SU-DHL-6 (cell line): Measurements from ENCODE around the gene ARX.

Experiments
- H2AFZ ChIP-seq: fragments of 200-600 bp; sonication (generic); 2 replicates; pipeline ENCODE4 v1.6.1; 2014; ENCODE audit warnings: low read depth, mild to moderate bottlenecking, moderate library complexity, mixed read lengths, antibody characterized with exemption, low read length; ENCODE audit not compliant: severe bottlenecking
- H3F3A ChIP-seq: fragments of 200-600 bp; shearing (Covaris generic); 2 replicates; pipeline ENCODE4 v1.6.0; 2016; ENCODE audit warnings: antibody characterized with exemption, mild to moderate bottlenecking; ENCODE audit not compliant: insufficient read depth
- H3K27ac ChIP-seq: fragments of 200-600 bp; sonication (generic); 2 replicates; pipeline ENCODE4 v1.5.1; 2016; ENCODE audit warnings: low read depth, mild to moderate bottlenecking, low read length, moderate library complexity, mixed read lengths
- H3K27me3 ChIP-seq: fragments of 200-600 bp; sonication (generic), shearing (Covaris generic); 2 replicates; pipeline ENCODE4 v1.6.0; 2014; ENCODE audit warnings: mild to moderate bottlenecking, low read length
- H3K36me3 ChIP-seq: fragments of 200-600 bp; sonication (generic); 2 replicates; pipeline ENCODE4 v1.6.1; 2014; ENCODE audit warnings: mild to moderate bottlenecking, low read length, mixed read lengths
- H3K4me2 ChIP-seq: fragments of 300-600, 200-600 bp; shearing (Covaris generic), sonication (generic); 2 replicates; pipeline ENCODE4 v1.6.0; 2014; ENCODE audit warnings: low read length, low read depth, mild to moderate bottlenecking; ENCODE audit not compliant: poor library complexity, severe bottlenecking
- H3K4me3 ChIP-seq: fragments of 200-600 bp; sonication (generic); 2 replicates; pipeline ENCODE4 v1.5.1; 2014; ENCODE audit warnings: antibody characterized with exemption, low read length, mild to moderate bottlenecking, mixed read lengths; ENCODE audit not compliant: insufficient read depth, poor library complexity, severe bottlenecking
- H3K79me2 ChIP-seq: fragments of 200-600 bp; sonication (generic); 2 replicates; pipeline ENCODE4 v1.6.1; 2014; ENCODE audit warnings: mild to moderate bottlenecking, low read length, moderate library complexity; ENCODE audit not compliant: insufficient read depth
- H3K9ac ChIP-seq: fragments of 200-600 bp; sonication (generic); 2 replicates; pipeline ENCODE4 v1.7.0; 2014; ENCODE audit warnings: mild to moderate bottlenecking, low read length
- H3K9me2 ChIP-seq: fragments of 200-600 bp; sonication (generic); replicated peaks from 2 replicates; pipeline ENCODE4 v1.6.1; 2014; ENCODE audit warnings: low read length; ENCODE audit not compliant: insufficient read depth
- H3K9me3 ChIP-seq: fragments of 200-600 bp; sonication (generic); 2 replicates; pipeline ENCODE4 v1.6.1; 2014; ENCODE audit warnings: low read length, mixed read lengths; ENCODE audit not compliant: insufficient read depth
- H4K20me1 ChIP-seq: fragments of 200-600 bp; sonication (generic); 2 replicates; pipeline ENCODE4 v1.6.1; 2014; ENCODE audit warnings: low read depth, mild to moderate bottlenecking, antibody characterized with exemption, low read length, moderate library complexity, mixed read lengths
- CTCF ChIP-seq: fragments of 200-600 bp; sonication (generic); IDR thresholded peaks from one replicate; pipeline ENCODE4 v1.5.1; 2017; ENCODE audit warnings: antibody characterized with exemption, mild to moderate bottlenecking, low read length, moderate library complexity; ENCODE audit not compliant: insufficient read depth, poor library complexity, severe bottlenecking
- EZH2phosphoT487 ChIP-seq: fragments of 200-600 bp; sonication (generic), shearing (Covaris generic); conservative IDR thresholded peaks from 2 replicates; pipeline ENCODE4 v1.6.1; 2018; ENCODE audit warnings: mild to moderate bottlenecking, antibody characterized with exemption, low read length, moderate library complexity, mixed read lengths

ARX gene

GRCh38 chrX:25028726-25029125 lies 13.0 kb upstream of the ARX start:
- Histone ChIP-seq H3K4me3 (no peak overlapping the region), H3K9me3 (no peaks in the 10 kb centered on the region), H2AFZ (no peak overlapping the region), H3K27ac (no peak overlapping the region), H3K9ac (no peak overlapping the region), H3K9me2 (no peaks in the 10 kb centered on the region), H3K27me3 (no peaks in the 10 kb centered on the region), H3F3A (no peaks in the 10 kb centered on the region), H3K36me3 (no peaks in the 10 kb centered on the region), H4K20me1 (no peaks in the 10 kb centered on the region), H3K79me2 (no peaks in the 10 kb centered on the region), H3K4me2 (no peak overlapping the region)
- TF ChIP-seq EZH2phosphoT487: no peak

GRCh38 chrX:25026576-25026975 lies 10.8 kb upstream of the ARX start:
- no peak for TF ChIP-seq EZH2phosphoT487
- Histone ChIP-seq H3F3A (no peaks in the 10 kb centered on the region), H4K20me1 (no peaks in the 10 kb centered on the region), H3K27ac (no peak overlapping the region), H3K36me3 (no peaks in the 10 kb centered on the region), H2AFZ (no peak overlapping the region), H3K9ac (no peak overlapping the region), H3K9me2 (no peaks in the 10 kb centered on the region), H3K4me3 (no peak overlapping the region), H3K9me3 (no peaks in the 10 kb centered on the region), H3K27me3 (no peaks in the 10 kb centered on the region), H3K79me2 (no peaks in the 10 kb centered on the region), H3K4me2 (no peak overlapping the region)

- Histone ChIP-seq H2AFZ (no peak overlapping the region), H3K79me2 (no peaks in the 10 kb centered on the region), H4K20me1 (no peaks in the 10 kb centered on the region), H3K36me3 (no peaks in the 10 kb centered on the region), H3K9me2 (no peaks in the 10 kb centered on the region), H3F3A (no peaks in the 10 kb centered on the region), H3K27ac (no peak overlapping the region), H3K4me2 (no peak overlapping the region), H3K27me3 (no peaks in the 10 kb centered on the region), H3K9me3 (no peaks in the 10 kb centered on the region), H3K9ac (no peak overlapping the region), H3K4me3 (no peak overlapping the region)
- TF ChIP-seq CTCF (no peak), EZH2phosphoT487 (no peak)
Observed at GRCh38 chrX:25025615-25026014, 9.8 kb upstream of the ARX start.

- TF ChIP-seq CTCF (no peak), EZH2phosphoT487 (no peak)
- H3K79me2 ChIP-seq: no peaks in the 10 kb centered on the region
- no peaks in the 10 kb centered on the region for H3K9me2 ChIP-seq
- H2AFZ ChIP-seq: no peak overlapping the region
- no peak overlapping the region for H3K9ac ChIP-seq
- H3K27me3 ChIP-seq: no peaks in the 10 kb centered on the region
- no peaks in the 10 kb centered on the region for H3K36me3 ChIP-seq
- H3K27ac ChIP-seq: no peak overlapping the region
- no peaks in the 10 kb centered on the region for H3F3A ChIP-seq
- no peaks in the 10 kb centered on the region for H4K20me1 ChIP-seq
- no peak overlapping the region for H3K4me3 ChIP-seq
- H3K9me3 ChIP-seq: no peaks in the 10 kb centered on the region
- H3K4me2 ChIP-seq: no peak overlapping the region
Observed at GRCh38 chrX:25023908-25024307, 8.1 kb upstream of the ARX start.
